IMR-90 (cell line): Measurements from ENCODE around the gene NFE2.

Experiments
- BHLHE40 ChIP-seq: fragments of 150-350 bp; IDR thresholded peaks from 2 replicates; pipeline ENCODE4 v1.6.1; 2016; ENCODE audit warnings: mild to moderate bottlenecking, low read depth, low read length
- CEBPB ChIP-seq: IDR thresholded peaks from 2 replicates; pipeline ENCODE4 v1.6.1; 2012; ENCODE audit warnings: low read depth, low read length, improper control_type of control experiment
- CTCF ChIP-seq: conservative IDR thresholded peaks from 2 replicates; pipeline ENCODE4 v1.5.1; 2012; ENCODE audit warnings: mild to moderate bottlenecking, low read depth, low read length, improper control_type of control experiment
- ELK1 ChIP-seq: fragments of 150-350 bp; IDR thresholded peaks from 2 replicates; pipeline ENCODE4 v1.6.1; 2016; ENCODE audit warnings: low read depth, mild to moderate bottlenecking, low read length, moderate library complexity, borderline replicate concordance
- FOS ChIP-seq: fragments of 150-350 bp; IDR thresholded peaks from 2 replicates; pipeline ENCODE4 v1.6.1; 2016; ENCODE audit warnings: low read depth, low read length
- NFE2L2 ChIP-seq: fragments of 150-350 bp; IDR thresholded peaks from 2 replicates; pipeline ENCODE4 v1.6.1; 2016; ENCODE audit warnings: low read depth, mild to moderate bottlenecking, low read length
- POLR2A ChIP-seq: IDR thresholded peaks from 2 replicates; pipeline ENCODE4 v1.6.1; 2012; ENCODE audit warnings: mild to moderate bottlenecking, low read depth, low read length
- RAD21 ChIP-seq: IDR thresholded peaks from 2 replicates; pipeline ENCODE4 v1.6.1; 2012; ENCODE audit warnings: low read length, improper control_type of control experiment
- RFX5 ChIP-seq: IDR thresholded peaks from 2 replicates; pipeline ENCODE4 v1.8.0; 2012; ENCODE audit warnings: low read depth, mild to moderate bottlenecking, low read length, moderate library complexity
- USF2 ChIP-seq: fragments of 150-350 bp; IDR thresholded peaks from 2 replicates; pipeline ENCODE4 v1.6.1; 2017; ENCODE audit warnings: mild to moderate bottlenecking, antibody characterized with exemption, low read length, low read depth

- no peak for TF ChIP-seq CTCF
- TF ChIP-seq POLR2A, result no peak
- no peak for TF ChIP-seq CEBPB
- TF ChIP-seq RAD21, result no peak
- TF ChIP-seq BHLHE40, result no peak
- TF ChIP-seq RFX5, result no peak
- no peak for TF ChIP-seq USF2
- no peak for TF ChIP-seq ELK1
- TF ChIP-seq NFE2L2, result no peak
- TF ChIP-seq FOS, result no peak
Observed at GRCh38 chr12:54273981-54274380, 26.8 kb downstream of the NFE2 start.
